Ishikawa (cell line): Measurements from ENCODE around the gene ADCY9.

Experiments
- EP300 ChIP-seq: IDR thresholded peaks from 2 replicates; pipeline ENCODE4 v1.6.1; 2012; ENCODE audit warnings: borderline replicate concordance
- MAX ChIP-seq: IDR thresholded peaks from 2 replicates; pipeline ENCODE4 v1.6.1; 2012

GRCh38 chr16:4106516-4106915, 9.7 kb downstream of the ADCY9 start:
- TF ChIP-seq MAX (no peak), EP300 (no peak)
